GM12878 (cell line): ENCODE data around the gene BAZ2B. TPM values are rescaled to one million over a fixed set of nuclear protein-coding genes. Genes with fewer than 3 reads are reported as not detected.
"Not testable (repeated sequence)": the region's sequence is repeated elsewhere in the genome, so short reads cannot be mapped to it uniquely, and the experiment has no call there.

Experiments used
- ATAC-seq: fragments of 200-7000 bp; cut with Tn5 transposase; 3 replicates; pipeline ENCODE4 v1.9.1; 2020; ENCODE audit warnings: mild to moderate bottlenecking, moderate library complexity
- BruUV-seq: library from RNA; stranded (reverse); fragments of 400-500 nt; replicated peaks from 2 replicates; lab custom pipeline; 2021; lab: Mats Ljungman, UMichigan
- CTCF ChIA-PET: fragments of 300-600 bp; sonication (Branson Sonifier 250); formaldehyde crosslinking; extraction: SDS; loops from one replicate; lab custom pipeline; 2021; ENCODE audit warnings: inconsistent platforms; lab: Yijun Ruan, JAX
- POLR2A ChIA-PET: fragments of 350-600 bp; formaldehyde crosslinking; extraction: SDS; loops from one replicate; lab custom pipeline; 2021; ENCODE audit warnings: inconsistent platforms; lab: Charles Lee
- RAD21 ChIA-PET: fragments of 300-600 bp; sonication (Branson Sonifier 250); formaldehyde crosslinking; loops from one replicate; lab custom pipeline; 2023; ENCODE audit warnings: antibody characterized with exemption; ENCODE audit not compliant: unreplicated experiment; lab: Charles Lee
- SMC1A ChIA-PET: fragments of 300-600 bp; sonication (Branson Sonifier 250); formaldehyde crosslinking; loops from one replicate; lab custom pipeline; 2023; ENCODE audit not compliant: unreplicated experiment, uncharacterized antibody; lab: Charles Lee
- DNase-seq: peaks from one replicate; pipeline ENCODE4 v3.0.0-alpha.2; 2011; ENCODE audit warnings: low read depth, low spot score
- FAIRE-seq: peaks from 3 replicates; lab custom pipeline; 2011; peaks lifted over from hg19 to GRCh38; lab: Jason Lieb, UNC
- H2AFZ ChIP-seq: 2 replicates; pipeline ENCODE4 v1.6.0; 2011; ENCODE audit warnings: low read depth, low read length, control low read depth; ENCODE audit not compliant: control insufficient read depth
- H3K27ac ChIP-seq: 2 replicates; pipeline ENCODE4 v1.5.1; 2011; ENCODE audit warnings: control low read depth; ENCODE audit not compliant: control insufficient read depth, insufficient read depth
- H3K27me3 ChIP-seq, 2 experiments: replicated peaks in 1 of 2; 2 replicates each; pipeline versions ENCODE4 v1.6.0 to v1.6.1; 2011; ENCODE audit warnings: low read length in 1 of 2; ENCODE audit not compliant: control insufficient read depth in 2 of 2, insufficient read depth in 2 of 2
- H3K36me3 ChIP-seq, 2 experiments: 2 replicates each; pipeline ENCODE4 v1.5.1; 2011; ENCODE audit warnings: low read length in 1 of 2; ENCODE audit not compliant: control insufficient read depth in 2 of 2, insufficient read depth in 2 of 2
- H3K4me1 ChIP-seq: 2 replicates; pipeline ENCODE4 v1.6.1; 2011; ENCODE audit warnings: mild to moderate bottlenecking, low read length, moderate library complexity, mixed read lengths; ENCODE audit not compliant: control insufficient read depth, insufficient read depth
- H3K4me2 ChIP-seq: 2 replicates; pipeline ENCODE4 v1.6.0; 2011; ENCODE audit warnings: control low read depth; ENCODE audit not compliant: control insufficient read depth, insufficient read depth
- H3K4me3 ChIP-seq: fragments of 200-600 bp; sonication (generic); 2 replicates; pipeline ENCODE4 v1.5.1; 2016
- H3K79me2 ChIP-seq: 2 replicates; pipeline ENCODE4 v1.6.0; 2011; ENCODE audit warnings: low read length; ENCODE audit not compliant: control insufficient read depth, insufficient read depth
- H3K9ac ChIP-seq: 2 replicates; pipeline ENCODE4 v1.8.0; 2011; ENCODE audit warnings: low read length, control low read depth, mixed read lengths; ENCODE audit not compliant: control insufficient read depth, insufficient read depth
- H3K9me3 ChIP-seq: replicated peaks from 3 replicates; pipeline ENCODE4 v1.5.1; 2011; ENCODE audit warnings: mild to moderate bottlenecking, low read length; ENCODE audit not compliant: control insufficient read depth, insufficient read depth
- H4K20me1 ChIP-seq: 2 replicates; pipeline ENCODE4 v1.6.0; 2011; ENCODE audit not compliant: control insufficient read depth, insufficient read depth
- CHD4 ChIP-seq: fragments of 200-600 bp; sonication (generic); IDR thresholded peaks from 2 replicates; pipeline ENCODE4 v1.6.1; 2016; ENCODE audit warnings: mild to moderate bottlenecking
- FOXK2 ChIP-seq: fragments of 450-650 bp; IDR thresholded peaks from 2 replicates; pipeline ENCODE4 v1.6.1; 2017; ENCODE audit warnings: mild to moderate bottlenecking, moderate library complexity
- GATAD2B ChIP-seq: fragments of 450-650 bp; conservative IDR thresholded peaks from 2 replicates; pipeline ENCODE4 v1.6.1; 2017; ENCODE audit warnings: low read depth, mild to moderate bottlenecking, moderate library complexity
- JUNB ChIP-seq: IDR thresholded peaks from 2 replicates; pipeline ENCODE4 v1.6.1; 2016; ENCODE audit warnings: antibody characterized with exemption, mild to moderate bottlenecking
- MAX ChIP-seq: IDR thresholded peaks from 2 replicates; pipeline ENCODE4 v1.6.1; 2012; ENCODE audit warnings: low read depth, low read length, improper control_type of control experiment
- NFYB ChIP-seq: IDR thresholded peaks from 2 replicates; pipeline ENCODE4 v1.6.1; 2011; ENCODE audit warnings: low read depth, mild to moderate bottlenecking, low read length, improper control_type of control experiment, moderate library complexity; ENCODE audit not compliant: insufficient read depth
- SP1 ChIP-seq: IDR thresholded peaks from one replicate; pipeline ENCODE4 v1.6.1; 2011; ENCODE audit warnings: low read depth, low read length
- SREBF1 ChIP-seq: IDR thresholded peaks from 2 replicates; pipeline ENCODE4 v1.6.1; 2012; ENCODE audit warnings: mild to moderate bottlenecking, low read length
- STAT1 ChIP-seq: fragments of 450-650 bp; conservative IDR thresholded peaks from 2 replicates; pipeline ENCODE4 v1.6.1; 2014; ENCODE audit warnings: antibody characterized with exemption, mild to moderate bottlenecking
- ZNF274 ChIP-seq: IDR thresholded peaks from one replicate; pipeline ENCODE4 v1.8.0; 2011; ENCODE audit not compliant: insufficient read length, insufficient read depth
- WGBS: methylation state at CpG from one replicate; pipeline ENCODE4 v1.1.6; 2016; ENCODE audit warnings: low lambda C conversion rate; ENCODE audit not compliant: insufficient replicate concordance, insufficient coverage; ENCODE audit errors: missing lambda C conversion rate; 5-methylcytosine and 5-hydroxymethylcytosine counted together
- in situ Hi-C: fragments of 300-500 bp; cut with MboI; formaldehyde crosslinking; loops from 9 replicates; pipeline ENCODE4 v1.14.3; 2018; ENCODE audit warnings: mixed read lengths
- intact Hi-C: fragments of 100-400 bp; cut with micrococcal nuclease; formaldehyde crosslinking; loops from one replicate; pipeline ENCODE4 v1.14.2; 2022; ENCODE audit not compliant: unreplicated experiment
- polyA plus RNA-seq, 11 experiments: library from polyadenylated mRNA; depleted of rRNA in 4 of 11; unstranded in 6 of 11; stranded (reverse) in 5 of 11; fragments of >200 nt; fragmentation: Nextera tagmentation in 4 of 11; fragmentation: Illumina TruSeq in 1 of 11; extraction: Ambion mirVana in 4 of 11; extraction: Trizol in 1 of 11; gene quantifications; 1 replicate in 1 of 11; 2 replicates in 10 of 11; pipeline versions ENCODE4 v1.2.1 to v1.2.3, GENCODE V29; 2011 to 2016; ENCODE audit warnings: inconsistent platforms in 2 of 11, missing spikeins in 2 of 11, low read depth in 1 of 11
- total RNA-seq, 4 experiments: library from RNA; depleted of rRNA in 3 of 4; stranded (reverse); fragments of >200 nt in 3 of 4; fragmentation: Illumina TruSeq in 1 of 4; extraction: Trizol in 1 of 4; gene quantifications; 2 replicates each; pipeline versions ENCODE4 v1.2.1 to v1.2.3, GENCODE V29; 2013 to 2021
- TF ChIP-seq, protein P1 (sequence below): fragments of 450-650 bp; IDR thresholded peaks from 2 replicates; pipeline ENCODE4 v1.6.1; 2017; ENCODE audit warnings: mild to moderate bottlenecking, low read depth, inconsistent platforms; ENCODE audit not compliant: poor library complexity, severe bottlenecking
- TF ChIP-seq, protein P2 (sequence below): fragments of 450-650 bp; IDR thresholded peaks from 2 replicates; pipeline ENCODE4 v1.6.1; 2017; ENCODE audit warnings: borderline replicate concordance
- TF ChIP-seq, protein P3 (sequence below): fragments of 450-650 bp; IDR thresholded peaks from 2 replicates; pipeline ENCODE4 v1.6.1; 2016; ENCODE audit warnings: mild to moderate bottlenecking

Gene BAZ2B
- total and polyA plus RNA-seq, 10 of the 15 experiments (the other 5 are each of a cell fraction or from before 2014, with no cell fraction given), result 8.8 to 49.7 (median 24.7) TPM

GRCh38 chr2:159625628-159626027, 9.3 kb upstream of the BAZ2B start:
- in situ Hi-C loops, result not testable (repeated sequence)
- WGBS, result 93% methylated on average over 2 of the region's 2 CpGs

GRCh38 chr2:159623436-159623835, 7.1 kb upstream of the BAZ2B start:
- POLR2A ChIA-PET, result interaction anchor here (0.7 kb wide), 1 partner anchor 220 kb away, joined by 3 read pairs; no protein-coding TSS in a partner anchor
- WGBS, result 100% methylated on average over 1 of the region's 1 CpG
- ATAC-seq (no peak), DNase-seq (no peak), FAIRE-seq (no peak)
- in situ Hi-C loops, result no loop called here
- CTCF ChIA-PET, result no interaction called here
- no TSS peak for BruUV-seq
- H3K9me3 ChIP-seq, result no peaks in the 10 kb centered on the region
- no peaks in the 10 kb centered on the region for H3K79me2 ChIP-seq
- no peaks in the 10 kb centered on the region for H3K27me3 ChIP-seq
- intact Hi-C loops, result no loop called here
- H2AFZ ChIP-seq, result no peak overlapping the region
- no peaks in the 10 kb centered on the region for H3K4me1 ChIP-seq
- SMC1A ChIA-PET, result no interaction called here
- no peak overlapping the region for H3K27ac ChIP-seq
- no peak overlapping the region for H3K4me3 ChIP-seq
- H3K9ac ChIP-seq, result no peak overlapping the region
- no peaks in the 10 kb centered on the region for H4K20me1 ChIP-seq
- H3K4me2 ChIP-seq, result no peak overlapping the region
- no peaks in the 10 kb centered on the region for H3K36me3 ChIP-seq
- RAD21 ChIA-PET, result no interaction called here
- TF ChIP-seq GATAD2B, result no peak
- TF ChIP-seq, protein P1, sequence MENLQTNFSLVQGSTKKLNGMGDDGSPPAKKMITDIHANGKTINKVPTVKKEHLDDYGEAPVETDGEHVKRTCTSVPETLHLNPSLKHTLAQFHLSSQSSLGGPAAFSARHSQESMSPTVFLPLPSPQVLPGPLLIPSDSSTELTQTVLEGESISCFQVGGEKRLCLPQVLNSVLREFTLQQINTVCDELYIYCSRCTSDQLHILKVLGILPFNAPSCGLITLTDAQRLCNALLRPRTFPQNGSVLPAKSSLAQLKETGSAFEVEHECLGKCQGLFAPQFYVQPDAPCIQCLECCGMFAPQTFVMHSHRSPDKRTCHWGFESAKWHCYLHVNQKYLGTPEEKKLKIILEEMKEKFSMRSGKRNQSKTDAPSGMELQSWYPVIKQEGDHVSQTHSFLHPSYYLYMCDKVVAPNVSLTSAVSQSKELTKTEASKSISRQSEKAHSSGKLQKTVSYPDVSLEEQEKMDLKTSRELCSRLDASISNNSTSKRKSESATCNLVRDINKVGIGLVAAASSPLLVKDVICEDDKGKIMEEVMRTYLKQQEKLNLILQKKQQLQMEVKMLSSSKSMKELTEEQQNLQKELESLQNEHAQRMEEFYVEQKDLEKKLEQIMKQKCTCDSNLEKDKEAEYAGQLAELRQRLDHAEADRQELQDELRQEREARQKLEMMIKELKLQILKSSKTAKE, result no peak
- TF ChIP-seq JUNB, result no peak
- TF ChIP-seq SP1, result no peak
- no peak for TF ChIP-seq NFYB
- no peak for TF ChIP-seq STAT1
- no peak for TF ChIP-seq FOXK2
- TF ChIP-seq CHD4, result no peak
- TF ChIP-seq MAX, result no peak
- TF ChIP-seq, protein P2, sequence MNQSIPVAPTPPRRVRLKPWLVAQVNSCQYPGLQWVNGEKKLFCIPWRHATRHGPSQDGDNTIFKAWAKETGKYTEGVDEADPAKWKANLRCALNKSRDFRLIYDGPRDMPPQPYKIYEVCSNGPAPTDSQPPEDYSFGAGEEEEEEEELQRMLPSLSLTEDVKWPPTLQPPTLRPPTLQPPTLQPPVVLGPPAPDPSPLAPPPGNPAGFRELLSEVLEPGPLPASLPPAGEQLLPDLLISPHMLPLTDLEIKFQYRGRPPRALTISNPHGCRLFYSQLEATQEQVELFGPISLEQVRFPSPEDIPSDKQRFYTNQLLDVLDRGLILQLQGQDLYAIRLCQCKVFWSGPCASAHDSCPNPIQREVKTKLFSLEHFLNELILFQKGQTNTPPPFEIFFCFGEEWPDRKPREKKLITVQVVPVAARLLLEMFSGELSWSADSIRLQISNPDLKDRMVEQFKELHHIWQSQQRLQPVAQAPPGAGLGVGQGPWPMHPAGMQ, result no peak
- no peak for TF ChIP-seq SREBF1
- TF ChIP-seq, protein P3, sequence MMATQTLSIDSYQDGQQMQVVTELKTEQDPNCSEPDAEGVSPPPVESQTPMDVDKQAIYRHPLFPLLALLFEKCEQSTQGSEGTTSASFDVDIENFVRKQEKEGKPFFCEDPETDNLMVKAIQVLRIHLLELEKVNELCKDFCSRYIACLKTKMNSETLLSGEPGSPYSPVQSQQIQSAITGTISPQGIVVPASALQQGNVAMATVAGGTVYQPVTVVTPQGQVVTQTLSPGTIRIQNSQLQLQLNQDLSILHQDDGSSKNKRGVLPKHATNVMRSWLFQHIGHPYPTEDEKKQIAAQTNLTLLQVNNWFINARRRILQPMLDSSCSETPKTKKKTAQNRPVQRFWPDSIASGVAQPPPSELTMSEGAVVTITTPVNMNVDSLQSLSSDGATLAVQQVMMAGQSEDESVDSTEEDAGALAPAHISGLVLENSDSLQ, result no peak
- no peak for TF ChIP-seq ZNF274

More at GRCh38 chr2:159625628-159626027, 9.3 kb upstream of the BAZ2B start:
- RAD21 ChIA-PET, H3K4me3 ChIP-seq, H2AFZ ChIP-seq, H3K27ac ChIP-seq, DNase-seq, H3K27me3 ChIP-seq, H3K36me3 ChIP-seq, ATAC-seq, H3K9ac ChIP-seq, intact Hi-C loops, POLR2A ChIA-PET, H3K4me1 ChIP-seq, H3K9me3 ChIP-seq, FAIRE-seq, H4K20me1 ChIP-seq, H3K4me2 ChIP-seq, BruUV-seq, H3K79me2 ChIP-seq, SMC1A ChIA-PET, CTCF ChIA-PET: not testable (repeated sequence)
